NOMO-1 treated with DMSO at 0.1 percent for 48 hours (cell line): ENCODE measurements around the gene MLC1.

Source experiments
- DNase-seq: peaks from one replicate; lab custom pipeline; 2025; ENCODE audit not compliant: unreplicated experiment; lab: John Stamatoyannopoulos, UW

MLC1 gene

GRCh38 chr22:50016988-50017700 lies 68.1 kb downstream of the MLC1 start:
- DNase-seq, result no peak

DNA sequence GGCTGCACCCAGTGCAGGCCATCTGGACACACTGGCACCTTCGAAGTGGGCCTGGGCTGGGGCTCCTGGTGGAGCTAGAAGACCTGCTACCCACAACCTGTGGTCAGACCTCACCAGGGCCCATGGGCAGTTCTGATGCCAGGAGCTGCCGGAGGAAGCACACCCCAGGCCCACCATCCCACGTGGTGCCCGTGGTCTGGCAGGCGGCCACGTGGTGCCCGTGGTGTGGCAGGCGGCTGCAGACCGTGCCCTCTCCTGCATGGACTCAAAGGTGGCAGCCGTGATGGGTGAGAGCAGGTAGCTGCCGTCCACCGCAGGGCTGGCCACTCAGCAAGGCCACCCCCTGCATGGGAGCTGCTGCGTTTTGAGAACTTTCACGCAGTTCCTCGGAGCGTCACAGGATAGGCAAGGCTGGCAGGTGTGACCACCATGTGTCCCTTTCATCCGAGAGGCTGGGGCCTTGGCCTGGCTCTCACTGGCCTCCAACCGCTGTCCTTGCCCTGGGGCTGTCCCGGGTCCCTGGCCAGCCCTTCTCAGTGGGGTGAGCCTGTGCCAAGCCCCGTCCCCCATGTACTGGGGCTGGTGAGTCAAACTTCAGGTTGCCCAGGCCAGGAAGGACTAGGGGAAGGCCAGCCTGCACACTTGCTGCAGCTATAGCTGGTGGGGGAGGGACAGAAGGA lies 68.8 kb downstream of the MLC1 start:
- DNase-seq, result no peak

DNA sequence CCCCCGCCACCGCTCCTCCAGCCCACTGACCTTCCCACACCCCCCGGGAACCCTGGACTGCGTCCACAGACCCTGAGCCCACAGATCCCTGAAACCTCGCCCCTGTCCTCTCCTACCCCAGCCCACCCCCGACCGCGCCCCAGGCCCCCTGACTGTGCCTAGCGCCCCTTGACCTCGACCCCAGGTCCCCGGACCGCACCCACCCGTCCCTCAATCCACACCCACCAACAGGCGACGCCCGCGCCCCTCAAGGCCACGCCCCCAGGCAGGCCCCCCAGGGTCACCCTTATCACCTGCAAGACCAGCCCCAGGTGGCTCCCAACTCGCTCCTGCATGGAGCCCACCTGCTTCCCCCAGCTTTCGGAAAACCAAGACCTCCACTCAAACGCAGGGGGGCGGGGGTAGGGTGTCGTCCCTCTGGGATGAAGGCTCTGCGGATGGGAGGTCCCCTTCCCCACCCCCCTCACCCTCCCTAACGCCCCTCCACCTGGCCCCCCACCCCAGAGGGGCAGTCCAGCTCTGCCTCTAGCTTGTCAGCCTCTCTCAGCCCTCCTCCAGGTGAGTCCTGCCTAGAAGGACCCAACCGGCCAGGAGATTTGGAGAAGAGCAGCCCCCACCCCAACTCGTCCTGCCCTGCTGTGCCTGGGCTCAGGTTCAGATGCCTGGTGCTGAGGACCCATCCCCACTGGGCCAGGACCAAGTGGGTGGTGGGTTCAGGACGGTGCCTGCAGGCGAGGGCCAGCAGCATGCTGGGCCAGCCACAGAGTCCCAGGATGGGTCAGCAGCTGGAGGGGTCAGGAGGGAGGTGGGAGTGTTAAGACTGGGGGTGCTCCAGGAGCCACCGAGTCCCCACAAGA lies 69.5 kb downstream of the MLC1 start:
- no peak for DNase-seq

GRCh38 chr22:50014655-50015401 lies 70.4 kb downstream of the MLC1 start:
- DNase-seq, result no peak

DNA sequence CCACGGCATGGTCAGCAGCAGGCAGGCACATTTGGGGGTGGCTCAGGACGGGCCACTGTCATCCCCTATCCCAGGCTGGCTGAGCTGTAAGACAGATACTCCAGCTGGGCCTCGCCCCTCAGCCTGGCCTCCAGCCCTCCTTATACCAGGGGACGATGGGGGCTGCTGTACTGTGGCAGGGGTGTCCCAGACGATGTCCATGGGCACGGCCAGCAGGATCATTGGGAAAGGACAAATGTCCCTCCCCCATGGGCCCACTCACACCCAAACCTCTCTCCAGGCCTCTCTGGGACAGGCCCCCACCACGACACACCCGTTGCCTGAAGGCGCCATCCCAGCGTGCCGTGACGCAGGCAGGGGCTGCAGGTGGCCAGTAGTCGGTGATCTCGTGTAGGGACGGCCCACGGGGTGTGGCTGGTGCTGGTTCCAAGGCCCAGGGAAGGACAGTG lies 71.1 kb downstream of the MLC1 start:
- DNase-seq, result no peak

DNA sequence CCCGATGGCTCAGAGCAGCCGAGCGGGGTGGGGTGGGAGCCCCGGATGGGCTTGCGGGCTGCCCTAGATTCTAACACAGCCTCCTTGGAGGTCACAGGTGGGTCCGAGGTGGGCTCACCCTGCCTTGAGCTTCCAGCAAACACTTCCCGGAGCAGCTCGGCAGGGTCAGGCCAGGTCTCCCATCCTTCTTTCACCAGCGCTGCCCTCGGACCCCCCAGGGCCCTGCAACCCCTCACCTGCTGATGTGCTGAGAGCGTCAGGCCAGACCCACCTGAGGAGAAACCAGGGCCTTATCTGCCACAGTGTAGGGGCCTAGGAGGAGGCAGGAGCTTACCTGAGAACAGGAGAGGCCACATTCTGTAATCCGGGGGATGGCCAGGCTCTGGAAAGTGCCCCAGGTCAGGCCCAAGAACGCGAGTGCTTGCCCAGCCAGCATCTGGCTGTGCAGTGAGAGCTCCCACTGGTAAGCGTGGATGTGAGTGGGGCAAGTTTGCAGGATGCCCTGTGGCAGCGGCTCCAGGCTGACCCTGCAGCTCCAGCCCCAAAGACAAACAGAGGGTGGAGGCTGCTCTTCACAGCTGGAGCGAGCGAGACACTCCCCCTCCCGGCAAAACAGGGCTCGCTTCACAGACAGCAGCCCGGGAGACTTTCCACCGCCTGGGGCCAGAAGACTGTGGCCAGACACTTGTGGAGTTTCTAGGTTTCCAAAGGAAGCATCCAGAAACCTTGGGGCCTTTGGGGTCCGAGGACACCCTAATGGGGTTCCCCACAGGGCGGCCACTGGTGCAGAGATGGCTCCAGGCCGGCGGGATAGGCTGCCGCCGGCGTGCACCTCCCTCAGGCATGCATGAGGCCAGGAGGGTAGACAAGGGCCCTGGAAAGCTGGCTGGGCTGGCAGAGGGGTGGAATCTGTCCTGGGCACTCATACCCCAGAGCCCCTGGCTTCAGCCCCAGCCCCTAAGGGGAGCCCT lies 72.7 kb downstream of the MLC1 start, which contains the start of gene IL17REL:
TSS of gene IL17REL (minus strand) at position 555 of the 971 bp plus-strand sequence. CDS start at position 436, 119 bp downstream.
- DNase-seq, result no peak

- no peak for DNase-seq
These were observed 73.6 kb downstream of the MLC1 start for GRCh38 chr22:50011447-50012210.

DNA sequence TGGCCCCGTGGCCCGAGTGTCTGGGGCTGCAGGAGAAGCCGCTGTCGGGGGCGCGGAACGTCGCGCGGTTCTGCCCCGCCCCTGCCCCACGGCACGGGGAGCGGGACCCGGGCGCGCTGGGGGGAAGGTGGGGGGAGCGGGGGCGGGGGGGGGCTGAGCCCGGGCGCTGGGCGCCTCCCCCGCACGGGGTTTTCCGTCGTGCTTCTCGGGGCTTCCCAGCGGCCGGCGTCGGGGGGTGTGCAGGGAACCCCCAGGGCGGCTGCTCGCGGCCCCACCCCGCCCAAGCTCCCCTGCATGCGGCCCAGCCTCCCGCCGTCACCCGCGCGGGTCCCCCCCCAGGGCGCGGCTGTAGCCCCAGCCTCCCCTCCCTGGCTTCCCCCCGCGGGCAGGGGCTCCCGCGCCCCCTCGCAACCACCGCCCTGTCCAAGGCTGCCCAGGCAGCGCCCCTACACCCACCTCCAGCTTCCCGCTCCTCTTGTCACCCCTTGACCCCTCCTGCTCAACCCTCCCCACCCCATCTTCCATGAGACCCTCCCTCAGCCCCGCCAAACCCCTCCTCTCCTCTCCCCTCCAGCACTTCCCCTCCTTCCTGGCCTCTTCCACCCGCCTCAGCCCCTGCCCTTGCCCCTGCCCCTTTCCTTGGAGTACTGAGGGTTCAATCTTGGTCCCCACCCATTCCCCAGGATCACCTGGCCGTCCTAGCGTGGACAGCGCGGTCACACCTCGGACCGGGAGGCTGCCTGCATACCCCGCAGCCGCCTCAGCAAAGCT lies 74.4 kb downstream of the MLC1 start:
- DNase-seq, result no peak

DNA sequence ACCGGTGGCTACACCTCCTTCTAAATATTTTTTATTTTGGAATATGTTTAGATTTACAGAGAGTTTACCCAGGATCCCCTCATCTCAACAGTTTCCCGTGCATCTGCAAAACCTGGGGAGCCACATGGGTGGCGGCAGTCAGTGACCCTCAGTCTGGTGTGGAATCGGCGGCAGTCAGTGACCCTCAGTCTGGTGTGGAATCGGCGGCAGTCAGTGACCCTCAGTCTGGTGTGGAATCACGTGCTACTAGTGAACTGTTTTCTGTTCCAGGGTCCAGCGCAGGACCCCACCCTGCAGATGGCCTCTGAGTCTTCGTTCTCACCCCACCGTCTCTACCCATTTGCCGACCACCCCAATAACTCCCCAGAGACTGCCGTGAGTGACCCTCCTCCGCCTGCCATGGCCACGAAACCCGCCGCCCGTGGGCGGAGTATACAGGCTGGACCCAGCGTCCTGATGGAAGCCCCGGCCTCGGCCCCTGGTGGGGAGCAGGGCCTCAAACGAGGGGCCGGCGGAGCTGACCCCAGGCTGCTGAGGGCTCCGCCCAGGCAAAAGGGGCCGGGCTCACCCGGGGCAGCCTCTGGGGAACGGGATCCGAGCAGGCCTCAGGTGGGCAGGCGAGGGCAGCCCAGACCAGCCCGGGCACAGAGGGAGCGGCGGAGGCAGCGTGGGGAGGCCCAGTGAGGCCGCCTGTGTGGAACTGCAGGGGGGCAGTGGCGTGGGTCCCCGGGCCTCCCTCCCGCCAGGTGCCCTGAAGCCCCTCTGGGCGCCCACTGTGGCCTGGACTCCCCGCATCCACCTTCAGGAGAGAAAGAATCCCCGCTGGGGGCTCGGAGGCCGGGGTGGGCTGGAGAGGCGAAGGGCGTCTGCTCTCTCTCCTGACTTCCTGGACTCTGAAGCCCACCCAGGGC lies 75.2 kb downstream of the MLC1 start:
- no peak for DNase-seq
